Hepatocyte (in vitro differentiated cells): ENCODE results near the gene ZNF862.
"Not testable (repeated sequence)": the region's sequence is repeated elsewhere in the genome, so short reads cannot be mapped to it uniquely, and the experiment has no call there.

Experiments used
- EZH2 ChIP-seq: fragments of 200-600 bp; sonication (generic); IDR thresholded peaks from 2 replicates; pipeline ENCODE4 v1.6.1; 2016; ENCODE audit warnings: antibody characterized with exemption, mild to moderate bottlenecking, borderline replicate concordance
- EZH2phosphoT487 ChIP-seq: fragments of 200-600 bp; sonication (generic); IDR thresholded peaks from one replicate; pipeline ENCODE4 v1.6.1; 2018; ENCODE audit warnings: antibody characterized with exemption, mild to moderate bottlenecking, low read depth, moderate library complexity; ENCODE audit not compliant: unreplicated experiment, severe bottlenecking

DNA sequence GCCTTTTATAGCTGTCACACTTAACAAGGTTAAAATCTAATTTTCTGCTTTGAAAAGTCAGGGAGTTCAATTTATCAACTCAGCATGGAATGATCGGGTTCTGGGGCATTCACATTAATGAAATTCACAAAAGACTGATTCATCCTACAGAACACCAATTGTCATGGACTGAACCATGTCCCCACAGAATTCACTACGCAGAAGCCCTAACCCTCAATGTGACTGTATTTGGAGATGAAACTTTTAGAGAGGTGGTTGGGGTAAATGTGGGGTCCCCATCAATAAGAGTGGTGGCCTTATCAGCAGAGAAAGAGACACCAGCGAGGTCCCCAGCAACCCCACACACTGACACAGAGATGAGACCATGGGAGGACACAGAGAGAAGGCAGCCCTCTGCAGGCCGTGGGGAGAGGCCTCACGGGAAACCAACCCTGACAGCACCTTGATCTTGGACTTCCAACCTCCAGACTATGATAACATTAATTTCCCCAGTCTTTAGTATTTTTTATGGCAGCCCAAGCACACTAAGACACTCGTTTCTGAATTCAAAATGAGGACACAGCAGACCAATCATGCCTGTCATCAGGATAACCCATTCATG, 69.7 kb downstream of the ZNF862 start:
- not testable (repeated sequence) for TF ChIP-seq EZH2phosphoT487, EZH2
